SK-N-MC (cell line): ENCODE data around the gene FAM120A.

Experiments
- EZH2 ChIP-seq: fragments of 200-600 bp; sonication (generic); IDR thresholded peaks from one replicate; pipeline ENCODE4 v1.6.1; 2017; ENCODE audit warnings: antibody characterized with exemption
- FOXP2 ChIP-seq: optimal IDR thresholded peaks from 2 replicates; pipeline ENCODE3; 2011; ENCODE audit warnings: mild to moderate bottlenecking, moderate library complexity; ENCODE audit not compliant: insufficient read depth; ENCODE audit errors: extremely low read length, control extremely low read depth
- POLR2AphosphoS5 ChIP-seq: IDR thresholded peaks from 2 replicates; pipeline ENCODE4 v1.6.1; 2012; ENCODE audit warnings: mild to moderate bottlenecking, low read depth, low read length, borderline replicate concordance

- TF ChIP-seq EZH2 (no peak), POLR2AphosphoS5 (no peak), FOXP2 (no peak)
Observed at GRCh38 chr9:93592643-93593021, 141.1 kb downstream of the FAM120A start.
